Measurements from ENCODE around the gene PSTPIP1.

Gene PSTPIP1

DNA sequence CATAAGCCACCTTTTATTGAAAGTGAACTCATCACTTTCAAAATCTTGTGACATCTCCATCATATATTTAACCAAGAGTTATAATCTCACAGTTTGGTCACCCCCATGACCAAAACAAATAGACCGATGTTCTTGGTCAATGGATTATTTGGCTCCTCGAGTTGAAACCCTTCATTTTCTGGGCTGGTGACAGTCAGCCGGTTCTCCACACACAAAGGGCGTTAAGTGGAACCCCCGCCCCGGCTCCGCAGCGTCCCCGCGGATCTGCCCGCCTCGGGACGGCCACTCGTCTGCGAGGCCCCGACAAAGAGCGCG is 75.2 kb downstream of the PSTPIP1 start:
- DNase-seq (ENCODE audit: low read depth): no peak

DNA sequence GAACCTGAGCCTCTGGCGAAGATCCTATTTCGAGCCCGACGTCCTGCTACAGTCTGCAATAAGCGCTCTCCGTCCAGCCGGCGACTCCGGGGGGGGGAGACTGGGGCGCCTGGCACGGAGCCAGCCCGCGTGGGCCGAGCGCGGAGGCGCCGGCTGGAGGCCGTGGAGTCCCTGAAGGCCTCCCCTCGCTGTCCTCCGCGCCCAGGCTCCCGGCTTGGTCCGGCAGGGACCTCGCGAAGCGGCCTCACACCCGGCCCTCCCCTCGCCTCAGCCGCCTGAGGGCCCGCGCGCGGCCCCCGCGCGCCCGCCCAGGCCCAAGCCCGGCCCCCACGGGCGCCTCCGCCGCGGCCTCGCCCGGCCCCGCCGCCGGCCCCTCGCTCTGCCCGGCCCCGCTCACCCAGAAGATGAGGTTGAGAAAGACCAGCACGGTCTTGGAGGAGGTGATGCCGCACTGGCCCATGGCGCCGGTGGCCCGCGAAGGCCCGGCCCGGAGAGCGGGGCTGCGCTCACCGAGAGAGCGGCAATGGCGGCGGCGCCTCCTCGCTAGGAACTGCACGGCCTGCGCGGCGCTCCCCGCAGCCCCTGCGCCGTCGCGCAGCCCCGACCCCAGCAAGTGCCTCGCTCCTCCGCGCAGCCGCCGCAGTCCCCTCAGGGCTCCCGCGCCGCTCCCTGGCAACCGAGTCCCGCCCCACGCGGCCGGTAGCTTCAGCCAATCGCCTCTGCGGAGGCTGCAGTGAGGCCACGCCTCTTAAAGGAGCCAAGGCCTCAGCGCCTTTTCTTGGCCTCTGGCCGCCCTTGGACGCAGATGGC is 75.8 kb downstream of the PSTPIP1 start, which contains the start of gene TSPAN3:
Gene TSPAN3 (minus strand): TSS at position 615 of the 810 bp plus-strand sequence. CDS start 155 bp downstream, at position 460.
- DNase-seq (ENCODE audit: low read depth): peak; percentile 87

DNA sequence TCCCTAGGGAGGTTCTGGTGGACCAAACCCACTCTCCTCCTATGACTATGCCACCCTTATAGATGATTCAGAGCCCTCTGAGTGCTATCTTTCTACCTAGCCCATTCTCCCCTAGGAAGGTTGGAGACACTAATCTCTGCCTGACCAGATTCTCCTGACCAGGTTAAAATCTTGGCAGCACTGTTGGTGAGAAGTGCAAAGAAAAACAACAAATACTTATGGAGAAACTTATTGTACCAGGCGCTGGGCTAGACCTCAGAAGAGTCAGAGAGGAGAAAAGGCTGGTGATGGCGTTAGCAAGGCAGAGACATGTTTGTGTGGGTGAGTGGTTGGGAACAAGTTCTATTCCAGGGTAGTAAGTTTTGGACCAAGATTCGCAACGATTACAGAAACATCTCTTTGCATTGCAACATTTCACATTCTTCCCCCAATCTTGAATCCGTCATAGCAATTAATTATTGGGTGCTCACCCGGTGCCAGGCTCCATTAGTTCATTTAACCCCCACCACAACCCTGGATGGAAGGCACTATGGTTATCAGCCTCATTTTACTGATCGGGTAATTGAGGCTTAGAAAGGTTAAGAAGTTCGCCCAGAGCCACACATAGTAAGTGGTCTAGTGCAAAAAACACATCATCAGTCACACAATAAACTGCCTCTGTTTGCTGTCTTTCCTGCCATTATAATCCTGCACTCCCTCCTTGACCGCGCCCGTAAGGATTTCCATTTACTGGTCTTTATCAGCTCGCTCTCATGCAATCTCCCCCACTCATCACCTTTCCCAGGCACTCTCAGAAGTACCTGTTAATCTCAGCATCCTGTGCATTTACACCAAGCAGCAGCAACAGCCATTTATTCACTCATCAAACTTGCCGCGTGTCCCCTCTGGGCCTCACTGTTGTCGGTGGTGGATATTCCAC is 76.6 kb downstream of the PSTPIP1 start:
- no peak for DNase-seq (ENCODE audit: low read depth)

DNA sequence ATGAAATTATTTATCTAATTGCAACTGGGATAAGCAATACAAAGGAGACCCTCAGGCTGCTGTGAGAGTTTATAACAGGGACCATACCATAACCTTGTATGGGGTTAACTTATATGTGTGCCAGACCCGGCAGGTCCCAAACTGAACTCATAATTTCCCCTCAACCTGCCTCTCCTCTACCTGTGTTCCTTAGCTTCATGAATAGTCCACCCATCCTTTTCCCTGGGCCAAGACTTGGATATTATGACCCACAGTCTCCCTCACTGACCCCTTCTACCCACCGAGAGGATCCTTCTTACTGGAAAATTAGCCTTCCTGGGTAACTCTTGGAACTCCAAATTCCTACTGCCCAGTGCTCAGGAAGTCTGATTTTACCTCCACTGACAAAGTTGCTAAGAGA is 79.4 kb downstream of the PSTPIP1 start:
- DNase-seq (ENCODE audit: low read depth): no peak

DNA sequence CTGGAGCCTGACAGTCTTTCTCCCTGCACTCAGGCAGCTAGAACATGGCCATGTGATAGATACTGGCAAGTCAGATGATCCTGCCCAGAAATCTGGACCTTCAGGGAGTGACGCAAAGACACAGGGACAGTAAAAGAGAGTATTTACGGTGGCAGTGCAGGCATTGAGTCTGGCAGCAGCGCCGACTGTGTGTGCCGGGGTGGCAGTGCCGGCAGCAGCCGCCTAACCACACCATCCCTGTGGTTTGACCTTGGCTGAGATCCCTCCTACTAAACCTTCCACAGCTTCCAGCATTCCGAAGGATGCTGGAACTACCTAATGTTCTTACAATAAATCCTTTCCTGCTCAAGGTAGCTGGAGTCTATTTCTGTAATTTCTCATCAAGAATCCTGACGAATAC is 80.6 kb downstream of the PSTPIP1 start:
- DNase-seq (ENCODE audit: low read depth): no peak

DNA sequence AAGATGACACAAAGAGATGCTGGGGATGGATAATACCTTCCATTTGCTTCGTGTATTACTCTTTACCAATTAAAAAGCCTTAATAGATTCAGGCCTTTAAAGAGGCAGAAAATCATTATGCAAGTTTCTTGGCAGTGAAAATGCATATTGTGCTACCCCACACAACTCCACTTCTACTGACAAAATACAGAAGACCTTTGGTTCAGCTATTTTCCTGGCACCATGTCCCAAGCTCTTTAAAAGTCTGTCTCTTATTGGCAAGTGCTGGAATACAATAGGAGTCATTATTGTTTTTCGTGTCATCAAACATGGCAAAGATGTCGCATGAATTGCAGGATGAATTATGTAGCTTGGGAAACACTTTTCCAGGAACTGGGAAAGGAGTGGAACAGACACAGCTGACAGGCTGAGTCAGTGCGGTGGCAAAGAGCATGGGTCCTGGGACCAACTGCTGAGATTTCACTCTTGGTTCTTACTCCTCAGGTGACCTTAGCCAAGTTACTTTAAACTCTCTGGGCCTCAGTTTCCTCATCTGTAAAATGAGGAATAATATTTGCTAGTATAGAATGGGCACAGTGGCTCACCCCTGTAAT is 81.5 kb downstream of the PSTPIP1 start:
- DNase-seq (ENCODE audit: low read depth): no peak

DNA sequence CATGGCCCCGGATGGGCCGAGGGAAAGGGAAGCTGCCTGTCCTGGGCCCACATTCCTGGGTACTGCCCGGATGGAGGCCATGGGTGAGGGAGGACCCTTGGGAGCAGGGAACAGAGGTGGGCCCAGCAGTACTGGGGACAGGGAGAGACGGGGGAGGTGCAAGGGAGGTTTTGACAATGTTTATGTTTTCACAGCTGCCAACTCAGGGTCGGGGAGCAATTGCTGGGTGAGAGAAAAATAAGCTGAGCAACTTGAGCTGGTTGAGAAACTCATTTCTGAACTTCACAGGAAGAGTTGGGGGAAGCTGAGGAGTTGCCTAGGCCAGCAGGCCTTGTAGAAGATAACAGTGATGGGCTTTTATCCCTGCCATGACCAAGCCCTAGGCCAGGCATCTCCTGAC is 87.0 kb downstream of the PSTPIP1 start:
- DNase-seq (ENCODE audit: low read depth): no peak

DNA sequence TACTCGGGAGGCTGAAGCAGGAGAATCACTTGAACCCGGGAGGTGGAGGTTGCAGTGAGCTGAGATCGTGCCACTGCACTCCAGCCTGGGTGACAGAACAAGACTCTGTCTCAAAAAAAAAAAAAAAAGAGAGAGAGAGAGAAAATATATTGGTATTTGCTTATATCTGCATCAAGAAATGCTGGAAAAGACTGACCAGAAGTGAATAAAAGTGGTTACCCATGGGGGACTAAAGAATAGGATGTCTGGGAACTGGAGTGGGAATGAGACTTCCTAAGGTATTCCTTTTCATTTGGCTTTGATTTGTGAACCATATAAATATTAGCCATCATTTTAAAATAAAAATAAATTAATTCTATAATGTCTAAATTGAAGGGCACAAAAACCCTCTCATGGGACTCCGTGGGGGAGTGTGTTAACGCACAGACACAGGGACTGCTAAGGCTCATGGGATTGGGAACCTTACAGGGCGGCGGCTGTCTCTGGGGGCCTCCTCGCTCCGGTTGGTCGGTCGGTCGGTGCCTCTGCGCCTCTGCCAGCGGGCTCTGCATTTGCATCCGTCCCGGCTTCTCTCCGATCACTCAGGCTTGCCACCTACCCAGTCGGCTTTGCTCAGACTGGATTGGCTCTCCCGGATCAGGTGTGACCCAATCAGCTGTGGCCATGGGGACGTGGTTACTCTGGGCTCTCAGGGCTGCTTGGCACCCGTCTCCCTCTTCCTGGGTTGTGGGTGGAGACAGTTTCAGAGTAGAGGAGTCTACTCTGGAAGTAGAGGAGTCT is 88.6 kb downstream of the PSTPIP1 start:
- peak; percentile 10 for DNase-seq (ENCODE audit: low read depth)

DNA sequence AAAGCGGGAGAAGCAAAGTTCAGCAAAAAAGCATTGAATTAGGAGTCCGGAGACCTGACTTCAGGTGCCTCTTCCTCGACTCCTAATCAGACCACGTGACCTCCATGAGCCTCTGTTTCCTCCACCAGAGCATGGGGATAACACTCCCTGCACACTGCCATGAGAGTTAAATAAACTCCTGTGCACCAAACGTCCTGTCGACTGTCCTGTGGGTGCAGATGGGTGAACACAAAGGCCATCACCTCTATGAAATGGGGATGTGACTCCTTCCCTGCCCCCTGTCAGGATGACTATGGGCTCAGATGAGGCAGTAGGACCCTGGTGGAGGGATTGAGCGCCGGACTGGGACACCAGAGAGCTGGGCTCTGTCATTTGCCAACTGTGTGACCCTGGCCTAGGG is 89.5 kb downstream of the PSTPIP1 start:
- no peak for DNase-seq (ENCODE audit: low read depth)

DNA sequence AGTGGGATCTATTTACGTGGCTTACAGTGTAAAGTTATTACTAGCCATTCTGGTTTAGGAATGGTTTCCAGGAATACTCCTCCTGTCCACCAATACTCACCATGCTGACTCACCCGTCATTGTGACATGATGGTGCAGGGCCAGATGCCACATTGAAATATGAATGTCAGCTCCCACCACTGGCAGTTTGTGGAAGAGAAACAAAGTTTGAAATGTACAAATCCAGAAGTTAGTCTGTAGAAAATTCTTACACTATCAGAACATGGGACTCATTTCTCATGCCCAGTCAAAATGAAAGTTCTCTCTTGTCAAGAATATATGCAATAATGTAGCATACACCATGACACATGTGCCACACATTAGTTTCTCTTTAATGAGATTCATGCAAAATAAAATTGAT is 90.4 kb downstream of the PSTPIP1 start:
- no peak for DNase-seq (ENCODE audit: low read depth)

All from stimulated activated CD8-positive, alpha-beta memory T cell treated with anti-CD3 and anti-CD28 coated beads, Interleukin-12 subunit alpha, Interleukin-12 subunit beta, amount 100 ng/mL, for 4 hours (primary cell).